ENCODE measurements around the gene ABCD4. TPM values are rescaled to one million over a fixed set of nuclear protein-coding genes. Genes with fewer than 3 reads are reported as not detected.
"Not testable (repeated sequence)": the region's sequence is repeated elsewhere in the genome, so short reads cannot be mapped to it uniquely, and the experiment has no call there.

ABCD4 gene
- total and polyA plus RNA-seq, 10 donors = 37.2 to 99.4 (median 68.8) TPM

- no peak overlapping the region for H3K4me3 ChIP-seq
- TF ChIP-seq CTCF (IDR thresholded peaks at IDR 0.05 in 8 of 11, conservative IDR thresholded peaks at IDR 0.05 in 3 of 11) = no peak
- H3K27ac ChIP-seq = no peak overlapping the region
- no peak for DNase-seq
- WGBS, 5 donors = 43 to 65% (median 59%) methylated on average over 6 of the region's 6 CpGs
- H3K36me3 ChIP-seq = no peaks in the 10 kb centered on the region
- H3K27me3 ChIP-seq (replicated peaks in 1 of 7) = peaks cover 0 to 10% (median 0%) of the 10 kb centered on the region in 7 donors
- intact Hi-C loops (cut with DNase I; ENCODE audit: low total_unique reads) = no loop called here
- H3K4me1 ChIP-seq = no peaks in the 10 kb centered on the region
- H3K9me3 ChIP-seq = peaks cover 0 to 25% (median 16%) of the 10 kb centered on the region in 8 donors
These were observed 27.4 kb downstream of the ABCD4 start for GRCh38 chr14:74275241-74275841.

GRCh38 chr14:74271365-74271764, 31.4 kb downstream of the ABCD4 start:
- intact Hi-C loops (cut with DNase I; ENCODE audit: low total_unique reads) = no loop called here
- Histone ChIP-seq H3K4me1 (no peaks in the 10 kb centered on the region), H3K27me3 (replicated peaks in 1 of 7) (peaks cover 0 to 10% (median 0%) of the 10 kb centered on the region in 7 donors), H3K9me3 (no peaks in the 10 kb centered on the region), H3K36me3 (no peaks in the 10 kb centered on the region), H3K4me3 (no peak overlapping the region), H3K27ac (no peak overlapping the region)
- DNase-seq = no peak
- TF ChIP-seq POLR2A (IDR thresholded peaks at IDR 0.05) (no peak), POLR2AphosphoS5 (IDR thresholded peaks at IDR 0.05) (no peak), CTCF (IDR thresholded peaks at IDR 0.05 in 8 of 11, conservative IDR thresholded peaks at IDR 0.05 in 3 of 11) (no peak)
- WGBS, 5 donors = 39 to 97% (median 93%) methylated on average over 1 of the region's 1 CpG

GRCh38 chr14:74270382-74271177, 32.2 kb downstream of the ABCD4 start:
- H3K4me3 ChIP-seq; H3K4me1 ChIP-seq; DNase-seq; H3K36me3 ChIP-seq; intact Hi-C loops (cut with DNase I; ENCODE audit: low total_unique reads); H3K27ac ChIP-seq; H3K9me3 ChIP-seq: not testable (repeated sequence)
- WGBS, 5 donors = 66 to 86% (median 80%) methylated on average over 14 of the region's 14 CpGs
- H3K27me3 ChIP-seq (replicated peaks in 1 of 7) = peaks cover 0 to 10% (median 0%) of the 10 kb centered on the region in 7 donors

- H3K27ac ChIP-seq = no peak overlapping the region
- intact Hi-C loops (cut with DNase I; ENCODE audit: low total_unique reads) = no loop called here
- H3K4me3 ChIP-seq = no peak overlapping the region
- DNase-seq = no peak
- H3K9me3 ChIP-seq = no peaks in the 10 kb centered on the region
- 52 to 76% (median 61%) methylated on average over 3 of the region's 3 CpGs for WGBS, 5 donors
- H3K27me3 ChIP-seq (replicated peaks in 1 of 7) = peaks cover 0 to 10% (median 0%) of the 10 kb centered on the region in 7 donors
- no peaks in the 10 kb centered on the region for H3K36me3 ChIP-seq
- TF ChIP-seq POLR2A (IDR thresholded peaks at IDR 0.05) (no peak), CTCF (IDR thresholded peaks at IDR 0.05 in 8 of 11, conservative IDR thresholded peaks at IDR 0.05 in 3 of 11) (no peak), POLR2AphosphoS5 (IDR thresholded peaks at IDR 0.05) (no peak)
- no peaks in the 10 kb centered on the region for H3K4me1 ChIP-seq
These were observed 35.1 kb downstream of the ABCD4 start for GRCh38 chr14:74267588-74267987.
